PC-9 (cell line): ENCODE data around the gene C5orf63. TPM values are rescaled to one million over a fixed set of nuclear protein-coding genes. Genes with fewer than 3 reads are reported as not detected.

ENCODE experiments used
- BruUV-seq: library from RNA; stranded (reverse); fragments of 400-500 nt; replicated peaks from 2 replicates; lab custom pipeline; 2021; lab: Mats Ljungman, UMichigan
- CTCF ChIA-PET: fragments of 300-600 bp; sonication (Branson Sonifier 250); formaldehyde crosslinking; loops from one replicate; lab custom pipeline; 2022; ENCODE audit warnings: antibody characterized with exemption; lab: Charles Lee
- POLR2A ChIA-PET: fragments of 300-600 bp; sonication (Branson Sonifier 250); formaldehyde crosslinking; loops from one replicate; lab custom pipeline; 2022; ENCODE audit warnings: antibody characterized with exemption; ENCODE audit not compliant: unreplicated experiment; lab: Charles Lee
- DNase-seq, 2 experiments: peaks; one replicate each; pipeline versions ENCODE4 v3.0.0 to v3.0.0-alpha.2; 2015 to 2022; ENCODE audit warnings: mixed read lengths in 1 of 2
- H2AFZ ChIP-seq: fragments of 200-600 bp; sonication (generic); 2 replicates; pipeline ENCODE4 v1.8.1; 2017; ENCODE audit warnings: antibody characterized with exemption
- H3F3A ChIP-seq: fragments of 200-600 bp; sonication (generic); 2 replicates; pipeline ENCODE4 v1.8.1; 2017; ENCODE audit warnings: antibody characterized with exemption, mild to moderate bottlenecking, low read depth; ENCODE audit not compliant: insufficient read depth
- H3K27ac ChIP-seq: fragments of 200-600 bp; sonication (generic); 2 replicates; pipeline ENCODE4 v1.6.1; 2016; ENCODE audit warnings: mixed run types
- H3K27me3 ChIP-seq: fragments of 200-600 bp; sonication (generic); 2 replicates; pipeline ENCODE4 v1.6.1; 2016; ENCODE audit warnings: low read depth, mixed run types; ENCODE audit not compliant: insufficient read depth
- H3K36me3 ChIP-seq: fragments of 200-600 bp; sonication (generic); 2 replicates; pipeline ENCODE4 v1.6.1; 2016; ENCODE audit warnings: low read depth, mixed run types
- H3K4me1 ChIP-seq: fragments of 200-600 bp; sonication (generic); replicated peaks from 2 replicates; pipeline ENCODE4 v1.6.1; 2016; ENCODE audit warnings: mixed run types; ENCODE audit not compliant: insufficient read depth
- H3K4me2 ChIP-seq: fragments of 200-600 bp; sonication (generic); 2 replicates; pipeline ENCODE4 v1.6.1; 2017; ENCODE audit warnings: mixed run types
- H3K4me3 ChIP-seq: fragments of 200-600 bp; sonication (generic); 2 replicates; pipeline ENCODE4 v1.6.1; 2016; ENCODE audit warnings: mixed run types
- H3K79me2 ChIP-seq: fragments of 200-600 bp; sonication (generic); 2 replicates; pipeline ENCODE4 v1.6.1; 2017; ENCODE audit warnings: low read depth, mixed run types
- H3K9me2 ChIP-seq: fragments of 200-600 bp; sonication (generic); 2 replicates; pipeline ENCODE4 v1.8.1; 2017; ENCODE audit warnings: mild to moderate bottlenecking; ENCODE audit not compliant: insufficient read depth
- H3K9me3 ChIP-seq: fragments of 200-600 bp; sonication (generic); 2 replicates; pipeline ENCODE4 v1.8.1; 2016; ENCODE audit warnings: low read depth; ENCODE audit not compliant: insufficient read depth
- H4K20me1 ChIP-seq: fragments of 200-600 bp; sonication (generic); 2 replicates; pipeline ENCODE4 v1.8.1; 2017; ENCODE audit not compliant: insufficient read depth
- CTCF ChIP-seq: fragments of 200-600 bp; sonication (generic); conservative IDR thresholded peaks from 2 replicates; pipeline ENCODE4 v1.6.1; 2017; ENCODE audit warnings: mixed run types, antibody characterized with exemption, mild to moderate bottlenecking, moderate library complexity
- EZH2 ChIP-seq: fragments of 200-600 bp; sonication (generic); IDR thresholded peaks from 2 replicates; pipeline ENCODE4 v1.8.0; 2017; ENCODE audit warnings: antibody characterized with exemption, low read depth
- intact Hi-C: fragments of 100-400 bp; cut with micrococcal nuclease; formaldehyde crosslinking; loops from one replicate; pipeline ENCODE4 v1.10.0; 2022; ENCODE audit not compliant: unreplicated experiment
- total RNA-seq: library from RNA; stranded (reverse); gene quantifications from 2 replicates; pipeline ENCODE4 v1.2.3, GENCODE V29; 2021

The C5orf63 gene
- total RNA-seq, 1 experiment from 2014 or later = 9.8 TPM

- Histone ChIP-seq H4K20me1 (no peaks in the 10 kb centered on the region), H3K4me3 (no peak overlapping the region), H3K36me3 (no peaks in the 10 kb centered on the region), H3K27ac (no peak overlapping the region), H3K4me2 (peak overlapping the region; percentile 79; the same call in 1 of the 2 replicates), H2AFZ (no peak overlapping the region), H3K9me2 (no peaks in the 10 kb centered on the region), H3K9me3 (no peaks in the 10 kb centered on the region), H3K4me1 (peaks cover 4% of the 10 kb centered on the region; the same call in 1 of the 2 replicates), H3K27me3 (no peaks in the 10 kb centered on the region), H3F3A (no peaks in the 10 kb centered on the region), H3K79me2 (no peaks in the 10 kb centered on the region)
- intact Hi-C loops = loop anchor here (2.0 kb wide), 1 partner anchor 41 kb away; the partner anchor contains the start of gene C5orf63
- ChIA-PET POLR2A (no interaction called here), CTCF (no interaction called here)
- TF ChIP-seq CTCF (no peak), EZH2 (no peak)
- peak in 1 of 2 experiments; percentile 43 for DNase-seq
- no TSS peak for BruUV-seq
Observed at GRCh38 chr5:127031863-127032232, 41.5 kb downstream of the C5orf63 start.

- ChIA-PET CTCF (no interaction called here), POLR2A (no interaction called here)
- Histone ChIP-seq H3K36me3 (no peaks in the 10 kb centered on the region), H3K9me3 (no peaks in the 10 kb centered on the region), H2AFZ (peak overlapping the region; percentile 95), H4K20me1 (no peaks in the 10 kb centered on the region), H3K27ac (no peak overlapping the region), H3K9me2 (no peaks in the 10 kb centered on the region), H3K4me1 (peaks cover 4% of the 10 kb centered on the region; the same call in 1 of the 2 replicates), H3F3A (no peaks in the 10 kb centered on the region), H3K79me2 (no peaks in the 10 kb centered on the region), H3K27me3 (no peaks in the 10 kb centered on the region), H3K4me3 (peak overlapping the region; percentile 81), H3K4me2 (peak overlapping the region; percentile 79)
- TF ChIP-seq EZH2 (no peak), CTCF (no peak)
- intact Hi-C loops = loop anchor here (2.0 kb wide), 1 partner anchor 41 kb away; the partner anchor contains the start of gene C5orf63
- BruUV-seq = no TSS peak
- DNase-seq = no peak
Observed at GRCh38 chr5:127031147-127031862, 42.0 kb downstream of the C5orf63 start.

- no peaks in the 10 kb centered on the region for H3K79me2 ChIP-seq
- ChIA-PET CTCF (no interaction called here), POLR2A (no interaction called here)
- peak within 1 kb of the TSS; percentile 81 for H3K4me3 ChIP-seq
- peak; percentile 87 to 96 for DNase-seq
- BruUV-seq = no TSS peak
- TF ChIP-seq CTCF = peak; percentile 16; the same call in 1 of the 2 replicates
- TF ChIP-seq EZH2 = no peak
- H3K9me2 ChIP-seq = no peaks in the 10 kb centered on the region
- H4K20me1 ChIP-seq = no peaks in the 10 kb centered on the region
- H3K9me3 ChIP-seq = no peaks in the 10 kb centered on the region
- H3F3A ChIP-seq = no peaks in the 10 kb centered on the region
- no peaks in the 10 kb centered on the region for H3K36me3 ChIP-seq
- peak within 1 kb of the TSS; percentile 79 for H3K4me2 ChIP-seq
- H2AFZ ChIP-seq = peak within 1 kb of the TSS; percentile 95
- no peak within 1 kb of the TSS for H3K27ac ChIP-seq
- H3K27me3 ChIP-seq = no peaks in the 10 kb centered on the region
- intact Hi-C loops = loop anchor here (2.0 kb wide), 1 partner anchor 42 kb away; the partner anchor contains the start of gene C5orf63
- H3K4me1 ChIP-seq = peaks cover 4% of the 10 kb centered on the region; the same call in 1 of the 2 replicates
Observed at GRCh38 chr5:127030259-127031146, 42.8 kb downstream of the C5orf63 start, which contains the start of gene MARCHF3. MARCHF3 (minus strand) TSS chr5:127030558; CDS start chr5:126918171, 112,387 bp downstream.
